HG02759 (cell line): ENCODE data around the gene HLA-DOB.
"Not testable (repeated sequence)": the region's sequence is repeated elsewhere in the genome, so short reads cannot be mapped to it uniquely, and the experiment has no call there.

Experiments used
- ATAC-seq: cut with Tn5 transposase; IDR thresholded peaks from one replicate; pipeline ENCODE4 v1.9.1; 2021; ENCODE audit warnings: mild to moderate bottlenecking, moderate library complexity; ENCODE audit not compliant: unreplicated experiment

The HLA-DOB gene

DNA sequence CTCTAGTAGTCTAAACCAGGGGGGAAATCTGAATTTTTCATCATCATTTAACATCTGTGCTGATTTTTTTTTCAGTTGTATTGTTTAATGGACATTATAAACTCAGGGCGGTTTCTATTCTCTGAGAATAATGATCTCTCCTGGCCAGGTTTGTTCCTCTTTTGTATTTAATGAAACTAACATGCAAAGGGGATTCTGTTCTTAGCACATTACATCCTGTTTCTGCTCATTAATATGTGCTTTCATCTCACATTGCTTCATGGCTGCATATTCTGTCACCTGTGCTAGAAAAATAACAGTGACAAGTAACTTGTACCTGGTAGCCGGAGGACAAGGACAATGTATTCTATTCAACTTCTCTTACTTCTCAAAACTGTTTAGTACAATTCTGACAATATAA lies 806 bp downstream of the HLA-DOB start:
- ATAC-seq, result peak; percentile 53

DNA sequence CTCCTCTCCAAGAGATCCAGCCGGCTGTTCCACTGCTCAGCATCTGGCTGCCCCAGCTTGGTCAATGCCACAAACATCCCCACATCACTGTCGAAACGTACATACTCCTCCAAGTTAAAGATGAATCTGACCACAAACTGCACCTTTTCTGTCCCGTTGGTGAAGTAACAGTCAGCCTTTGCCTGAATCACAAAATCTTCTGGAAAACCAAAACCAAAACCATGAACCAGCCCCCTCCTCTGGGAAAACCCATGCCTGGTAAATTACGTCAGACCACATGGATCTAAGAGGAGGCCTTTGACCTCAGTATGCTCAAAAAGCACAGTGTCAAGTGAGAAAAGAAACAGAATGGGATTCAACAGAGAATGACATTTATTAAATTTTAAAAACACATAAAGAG lies 1.7 kb downstream of the HLA-DOB start:
- no peak for ATAC-seq

DNA sequence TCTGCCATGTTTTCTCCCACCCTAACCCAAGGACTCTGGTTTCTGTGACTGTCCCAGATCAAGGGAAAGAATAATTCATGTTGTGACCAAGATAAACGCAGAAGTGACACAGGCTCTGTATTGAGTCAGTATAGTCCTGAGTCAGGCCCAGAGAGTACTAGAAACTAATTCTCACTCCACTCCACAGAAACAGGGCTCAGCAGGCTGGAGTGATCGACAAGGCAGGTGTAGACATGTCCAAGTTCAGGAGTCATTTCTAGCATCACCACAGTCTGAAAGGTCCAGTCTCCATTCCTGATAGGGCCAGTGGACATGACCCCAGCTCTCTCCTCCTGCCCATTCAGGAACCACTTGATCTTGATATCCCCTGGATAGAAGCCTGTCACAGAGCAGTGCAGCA lies 2.7 kb downstream of the HLA-DOB start:
- no peak for ATAC-seq

DNA sequence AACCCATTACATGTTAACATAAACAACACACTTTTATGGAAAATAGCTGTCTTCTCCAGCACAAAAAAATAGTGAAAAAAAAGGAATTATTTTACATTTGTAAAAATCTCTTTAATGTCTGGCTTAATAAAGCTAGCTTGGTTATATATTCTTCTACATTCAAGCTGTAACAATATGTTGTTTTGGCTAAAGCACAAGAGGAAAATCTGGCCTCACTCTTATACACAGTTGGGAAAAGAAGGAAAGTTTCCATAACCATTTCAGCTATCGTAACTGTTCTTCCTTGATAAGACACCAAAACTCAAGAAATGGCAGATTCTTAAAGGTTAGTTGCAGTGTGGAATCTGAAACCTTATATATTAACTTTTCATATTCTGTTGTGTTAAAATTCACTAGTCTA lies 7.6 kb downstream of the HLA-DOB start:
- no peak for ATAC-seq

DNA sequence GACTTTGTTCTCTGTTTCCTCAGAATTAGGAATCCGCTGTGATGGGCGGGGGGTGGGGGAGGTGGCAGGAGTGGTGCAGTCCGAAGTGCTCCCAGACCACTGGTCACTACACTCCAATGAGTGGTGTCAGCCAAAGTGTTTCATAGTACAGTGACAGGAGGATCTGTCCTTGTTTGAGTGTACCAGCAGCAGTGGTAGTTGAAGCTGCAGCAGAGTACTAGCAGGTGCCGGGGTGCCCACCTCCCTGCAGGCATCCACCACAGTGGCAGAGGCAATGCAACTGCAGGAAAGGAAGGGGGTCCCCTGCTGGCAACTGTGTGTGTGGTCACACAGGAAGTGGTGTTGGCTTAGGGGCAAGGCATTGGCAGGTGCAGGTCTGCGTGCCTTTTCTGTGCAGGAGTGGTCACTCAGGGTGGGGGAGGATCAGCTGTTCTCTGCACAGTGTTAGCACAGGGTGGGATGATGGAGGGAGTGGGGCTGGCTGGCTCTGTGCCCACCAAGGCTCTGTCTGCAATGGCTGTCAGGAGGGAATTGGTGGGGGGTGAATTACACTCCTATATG lies 9.7 kb downstream of the HLA-DOB start:
- ATAC-seq, result no peak

DNA sequence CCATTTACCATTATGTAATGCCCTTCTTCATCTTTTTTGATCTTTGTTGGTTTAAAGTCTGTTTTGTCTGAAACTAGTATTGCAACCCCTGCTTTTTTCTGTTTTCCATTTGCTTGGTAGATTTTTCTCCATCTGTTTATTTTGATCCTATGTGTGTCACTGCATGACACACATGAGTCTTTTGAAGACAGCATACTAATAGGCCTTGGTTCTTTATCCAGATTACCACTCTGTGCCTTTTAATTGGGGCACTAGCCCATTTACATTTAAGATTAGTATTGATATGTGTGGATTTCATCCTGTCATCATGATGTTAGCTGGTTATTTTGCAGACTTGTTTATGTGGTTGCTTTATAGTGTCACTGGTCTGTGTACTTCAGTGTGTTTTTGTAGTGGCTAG lies 11.4 kb downstream of the HLA-DOB start:
- ATAC-seq, result not testable (repeated sequence)

DNA sequence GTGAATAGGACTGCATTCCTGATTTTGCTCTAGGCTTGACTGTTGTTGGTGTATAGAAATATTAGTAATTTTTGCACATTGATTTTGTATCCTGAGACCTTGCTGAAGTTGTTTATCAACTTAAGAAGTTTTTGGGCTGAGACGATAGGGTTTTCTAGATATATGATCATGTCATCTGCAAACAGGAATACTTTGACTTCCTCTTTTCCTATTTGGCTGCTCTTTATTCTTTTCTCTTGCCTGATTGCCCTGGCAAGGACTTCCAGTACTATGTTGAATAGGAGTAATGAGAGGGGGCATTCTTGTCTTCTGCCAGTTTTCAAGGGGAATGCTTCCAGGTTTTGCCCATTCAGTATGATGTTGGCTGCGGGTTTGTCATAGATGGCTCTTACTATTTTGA lies 13.4 kb downstream of the HLA-DOB start:
- no peak for ATAC-seq

DNA sequence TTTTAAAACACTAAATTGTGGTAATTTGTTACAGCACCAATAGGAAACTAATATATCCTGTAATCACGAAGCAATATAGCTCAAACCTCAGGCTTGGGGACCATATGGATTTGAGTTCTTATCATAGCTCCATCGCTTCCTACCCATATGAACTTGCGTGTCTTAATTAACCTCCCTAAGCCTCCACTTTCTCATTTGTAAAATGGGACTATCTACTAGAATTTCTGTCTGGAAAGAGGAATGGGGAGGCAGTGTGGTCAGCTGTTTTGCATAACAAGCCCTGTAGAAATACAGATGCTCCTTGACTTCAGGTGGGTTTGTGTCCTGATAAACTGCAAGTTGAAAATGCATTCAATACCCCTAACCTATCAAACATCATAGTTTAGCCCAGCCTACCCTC lies 17.1 kb downstream of the HLA-DOB start:
- no peak for ATAC-seq

DNA sequence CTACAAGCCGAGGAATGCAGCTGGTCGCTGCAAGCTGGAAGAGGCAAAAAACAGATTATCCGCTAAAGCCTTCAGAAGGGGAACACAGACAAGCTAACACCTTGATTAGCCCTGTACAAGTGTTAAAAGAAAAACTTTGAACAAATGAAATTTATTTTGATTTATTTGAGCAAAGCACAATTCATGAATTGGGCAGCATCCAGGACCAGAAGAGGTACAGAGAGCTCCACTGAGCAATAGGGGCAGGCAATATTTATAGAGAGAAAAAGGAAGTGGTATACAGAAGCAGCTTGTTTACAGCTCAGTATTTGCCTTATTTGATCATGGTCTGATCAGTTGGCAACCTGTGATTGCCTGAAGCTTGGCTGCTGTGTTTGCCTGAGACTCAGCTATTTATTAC lies 17.6 kb downstream of the HLA-DOB start:
- ATAC-seq, result no peak

DNA sequence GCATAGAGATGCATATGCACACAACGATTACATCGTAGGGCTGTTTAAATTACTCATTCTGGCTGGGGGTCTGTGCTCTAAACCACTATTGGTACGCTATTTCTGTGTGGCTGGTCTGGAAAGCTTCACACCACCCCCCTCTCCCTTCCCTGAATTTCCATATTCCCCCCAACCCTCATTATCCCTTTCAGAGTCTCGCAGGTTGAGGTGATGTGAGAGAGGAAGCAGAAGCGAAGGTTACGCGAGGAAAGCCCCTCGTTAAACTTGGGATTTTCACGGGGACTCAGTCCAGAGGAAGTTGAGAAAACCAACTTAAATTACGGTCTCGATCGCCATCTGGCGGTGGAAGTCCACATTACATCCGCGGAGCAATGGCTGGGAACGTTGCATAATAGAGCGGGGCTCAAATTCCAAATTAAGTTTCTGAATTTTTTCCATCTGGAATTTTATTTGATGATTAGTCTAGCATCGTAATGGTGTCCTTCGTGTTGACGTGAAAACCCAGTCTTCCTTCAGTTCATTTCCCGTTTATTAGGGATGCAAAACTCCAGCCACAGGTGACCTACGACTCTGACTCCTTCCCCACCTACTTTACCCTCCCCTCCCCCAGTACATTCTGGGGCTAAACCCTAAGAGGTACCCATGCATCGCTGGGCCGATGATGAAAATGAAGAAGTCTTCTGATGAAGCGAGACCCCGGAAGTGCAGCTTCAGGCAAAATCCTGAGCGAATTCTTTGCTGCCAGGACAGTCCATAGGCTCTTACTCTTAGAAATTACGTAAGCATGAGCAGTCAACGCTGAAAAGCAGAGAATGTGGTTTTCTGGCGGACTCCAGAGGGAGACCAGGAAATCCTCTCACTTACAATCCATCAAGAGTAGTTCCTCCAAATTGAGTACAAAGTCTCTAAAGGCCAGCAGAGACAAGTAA lies 19.7 kb downstream of the HLA-DOB start:
- ATAC-seq, result no peak

DNA sequence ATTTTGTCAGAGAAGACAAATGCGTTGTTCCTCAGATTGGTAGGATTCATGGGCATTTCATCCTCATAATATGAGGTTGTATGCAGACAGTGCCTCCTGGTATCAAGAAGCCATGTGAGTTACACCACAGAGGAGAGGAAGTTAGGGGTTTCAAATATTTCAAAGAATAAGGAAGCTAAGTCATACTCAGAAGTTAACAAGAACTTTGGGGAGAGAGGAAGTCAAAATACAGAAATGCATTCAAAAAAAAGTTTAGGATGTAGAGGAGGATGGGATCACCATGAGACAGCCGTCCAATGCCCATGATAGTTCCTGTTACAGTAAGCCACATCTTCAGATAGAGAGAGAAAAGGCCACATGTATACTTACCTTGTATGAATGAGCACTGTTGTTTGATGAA lies 22.3 kb downstream of the HLA-DOB start:
- ATAC-seq, result no peak

DNA sequence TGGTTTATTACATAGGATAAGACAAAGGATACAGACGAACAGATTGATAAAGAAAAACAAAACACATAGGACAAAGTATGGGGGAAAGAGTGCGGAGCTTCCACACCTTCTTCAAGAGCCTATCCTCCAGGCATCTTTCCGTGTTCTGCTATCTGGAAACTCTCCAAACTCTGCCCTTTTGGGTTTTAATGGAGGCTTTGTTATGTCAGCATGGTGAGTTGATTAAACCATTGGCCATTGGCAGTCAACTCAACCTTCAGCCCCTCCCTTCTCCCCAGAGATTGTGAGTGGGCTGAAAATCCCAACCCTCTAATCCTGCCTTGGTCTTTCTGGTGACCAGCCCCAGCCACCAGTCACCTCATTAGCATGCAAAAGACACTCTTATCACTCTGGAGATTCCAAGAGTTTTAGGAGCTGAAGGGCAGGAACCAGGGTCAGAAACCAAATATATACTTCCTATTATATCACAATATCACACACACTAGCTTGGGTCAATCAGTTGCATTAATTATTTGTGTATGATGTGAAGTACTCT lies 23.8 kb downstream of the HLA-DOB start:
- no peak for ATAC-seq

DNA sequence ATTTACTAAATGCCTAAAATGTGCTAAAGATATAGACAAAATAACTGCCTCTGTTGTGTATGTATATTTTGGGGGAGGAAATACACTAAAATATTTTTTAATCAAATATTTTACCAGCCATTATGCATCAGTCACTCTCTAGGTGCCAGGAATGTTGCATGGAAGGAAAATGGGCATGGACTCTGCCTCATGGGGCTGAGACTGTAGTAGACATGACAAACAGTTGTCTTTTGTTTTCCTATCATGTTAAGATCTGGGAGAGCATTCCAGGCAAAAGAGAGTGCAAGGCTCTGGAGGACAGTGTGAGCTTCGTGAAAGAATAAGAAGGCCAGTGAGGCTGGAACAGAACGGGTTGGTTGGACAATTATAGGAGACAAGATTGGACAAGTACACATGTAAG lies 26.5 kb downstream of the HLA-DOB start:
- ATAC-seq, result no peak

DNA sequence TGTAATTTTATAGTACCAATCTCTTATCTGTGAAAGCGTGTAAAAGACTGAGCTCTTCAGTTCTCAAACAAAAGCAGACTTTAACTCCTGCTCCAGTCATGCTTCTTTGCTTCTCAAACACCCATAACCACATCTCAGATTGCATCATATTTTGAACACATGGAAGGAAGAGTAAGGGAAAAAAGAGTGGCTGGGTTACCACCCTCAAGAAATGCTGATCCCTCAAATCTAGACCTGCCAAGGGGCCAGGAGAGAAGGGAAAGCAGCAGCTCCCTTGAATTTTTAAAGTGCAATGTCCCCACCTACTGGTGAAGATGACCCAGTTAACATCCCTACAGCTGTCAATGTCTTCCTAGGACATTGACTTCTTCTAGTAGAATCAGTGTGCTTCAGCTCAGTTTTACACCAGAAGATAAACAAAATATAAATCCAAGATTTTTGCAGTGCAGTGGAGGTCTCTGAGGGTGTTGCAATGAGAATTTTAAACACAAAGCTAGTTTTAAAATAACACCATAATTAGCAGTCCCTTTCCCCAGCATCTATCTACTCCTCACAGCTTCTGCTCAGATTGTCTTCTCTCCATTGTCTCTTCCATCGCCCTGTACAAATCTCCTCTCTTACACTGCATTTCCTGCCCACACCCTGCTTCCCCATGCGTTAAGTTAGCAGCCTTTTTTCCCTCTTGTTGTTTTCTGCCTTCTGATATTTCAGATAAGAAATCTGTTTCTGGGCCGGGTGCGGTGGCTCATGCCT lies 30.8 kb downstream of the HLA-DOB start:
- peak; percentile 47 for ATAC-seq

DNA sequence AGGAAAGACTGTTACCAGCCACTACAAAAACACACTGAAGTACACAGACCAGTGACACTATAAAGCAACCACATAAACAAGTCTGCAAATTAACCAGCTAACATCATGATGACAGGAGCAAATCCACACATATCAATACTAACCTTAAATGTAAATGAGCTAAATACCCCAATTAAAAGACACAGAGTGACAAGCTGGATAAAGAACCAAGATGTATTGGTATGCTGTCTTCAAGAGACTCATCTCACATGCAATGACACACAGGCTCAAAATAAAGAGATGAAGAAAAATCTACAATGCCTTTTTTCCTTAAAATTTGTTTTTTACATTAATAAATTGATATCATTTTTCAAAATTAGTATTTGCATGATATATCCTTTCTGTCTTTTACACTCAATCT lies 33.9 kb downstream of the HLA-DOB start:
- not testable (repeated sequence) for ATAC-seq

DNA sequence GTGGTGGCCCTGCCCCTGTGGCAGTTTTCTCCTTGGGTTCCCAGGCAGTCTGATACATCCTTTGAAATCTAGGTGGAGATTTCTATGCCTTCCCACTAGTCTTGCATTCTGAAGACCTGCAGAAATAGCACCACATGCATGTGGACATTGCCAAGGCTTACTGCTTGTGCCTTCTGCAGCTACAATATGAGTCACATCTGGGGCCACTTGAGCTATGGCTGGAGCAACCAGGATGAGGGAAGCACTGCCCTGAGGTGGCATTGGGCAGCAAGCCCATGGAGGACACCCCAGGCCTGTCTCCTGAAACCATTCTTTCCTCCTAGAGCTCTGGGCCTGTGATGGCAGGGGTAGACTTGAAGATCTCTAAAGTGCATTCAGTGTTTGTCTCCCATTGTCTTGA lies 37.8 kb downstream of the HLA-DOB start:
- ATAC-seq, result no peak

DNA sequence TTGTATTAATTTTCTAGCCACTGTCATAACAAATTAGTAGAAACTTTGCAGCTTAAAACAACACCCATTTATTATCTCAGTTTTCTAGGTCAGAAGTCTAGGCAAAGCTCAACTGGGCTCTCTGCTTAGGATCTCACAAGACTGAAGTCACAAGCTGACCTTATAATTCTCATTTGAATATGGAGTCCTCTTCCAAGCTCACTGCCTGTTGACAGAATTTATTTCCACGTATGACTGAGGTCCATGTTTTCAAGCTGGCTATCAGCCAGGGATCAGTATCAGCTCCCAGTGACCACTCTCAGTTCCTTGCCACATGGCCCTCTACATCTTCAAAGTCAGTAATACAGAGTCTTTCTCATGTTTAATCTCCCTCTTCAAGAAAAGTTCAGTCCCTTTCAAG lies 41.7 kb downstream of the HLA-DOB start:
- no peak for ATAC-seq

DNA sequence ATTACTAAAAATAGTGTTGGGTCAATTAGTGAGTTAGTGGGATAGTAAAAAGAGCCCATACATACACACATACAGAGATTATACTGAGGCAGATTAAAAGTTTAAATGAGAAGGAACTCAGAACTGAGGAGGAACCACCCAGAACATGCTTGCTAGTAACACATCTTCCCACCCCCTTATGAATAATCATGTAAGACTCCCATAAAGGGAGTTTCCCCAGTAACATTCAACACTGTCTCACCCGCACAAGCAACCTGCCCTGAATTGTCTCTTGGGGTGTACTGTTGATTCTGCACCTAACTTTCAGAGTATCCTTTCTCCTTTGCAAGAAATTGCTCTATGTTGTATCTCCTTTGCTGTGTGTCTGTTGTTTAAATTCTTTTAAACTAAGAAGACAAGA lies 42.4 kb downstream of the HLA-DOB start:
- no peak for ATAC-seq

DNA sequence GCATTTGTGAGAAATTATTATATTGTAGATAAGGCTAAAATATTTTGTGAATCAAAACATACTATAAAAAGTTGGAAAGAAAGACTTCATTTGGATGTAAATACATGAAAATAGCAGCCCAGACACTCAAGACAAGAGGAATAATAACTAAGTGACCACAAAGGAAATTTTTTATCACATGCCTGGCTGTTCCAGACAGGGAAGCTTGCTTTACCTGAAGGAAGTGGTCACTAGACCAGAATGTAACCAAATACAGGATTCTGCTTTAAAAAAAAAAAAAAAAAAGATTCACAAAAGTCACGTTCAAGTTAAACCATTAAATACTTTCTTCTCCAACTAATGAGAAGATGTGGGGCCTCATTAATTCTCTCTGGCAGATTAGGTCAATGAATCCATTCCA lies 44.1 kb downstream of the HLA-DOB start:
- no peak for ATAC-seq

DNA sequence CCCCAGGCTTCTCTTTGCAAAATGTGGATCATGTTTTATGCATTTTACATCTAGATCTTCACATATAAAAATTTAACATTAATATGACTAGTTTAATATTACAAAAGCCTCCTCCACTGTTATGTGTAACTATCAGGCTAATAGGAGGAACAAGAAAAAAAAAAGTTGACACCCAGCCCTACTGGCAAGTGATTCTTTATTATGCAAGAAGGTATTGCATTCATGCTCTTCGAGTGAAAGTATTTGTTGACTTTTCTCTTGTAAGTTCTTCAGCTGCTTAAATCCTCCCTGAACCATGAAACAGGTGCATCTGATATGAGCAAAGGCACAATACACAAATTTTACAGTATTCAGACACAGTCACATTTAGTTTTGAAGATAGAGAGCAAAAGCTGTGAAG lies 52.8 kb downstream of the HLA-DOB start:
- ATAC-seq, result no peak

DNA sequence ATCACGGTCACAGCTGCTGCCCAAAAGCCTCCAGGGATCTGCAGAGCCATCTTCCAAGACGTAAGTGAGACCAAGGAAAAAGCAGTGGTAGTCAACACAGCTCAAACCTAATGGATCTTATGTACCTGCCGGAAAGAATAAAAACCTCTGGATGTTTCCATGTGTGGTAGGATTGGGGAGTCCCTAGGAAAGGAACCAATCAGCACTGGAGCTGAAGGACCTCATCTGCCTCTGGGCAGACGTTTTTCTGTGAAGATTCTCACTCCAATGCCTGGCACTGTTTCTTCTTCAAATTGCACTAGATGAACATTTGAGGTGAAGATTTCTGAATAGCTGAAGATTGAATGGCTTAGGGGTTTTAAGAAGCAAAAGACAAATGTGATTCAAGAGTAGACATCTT lies 53.4 kb downstream of the HLA-DOB start, which contains the start of gene HLA-DQB2:
Gene HLA-DQB2, minus strand, starts transcription at position 112 of the 400 bp plus-strand sequence. Its CDS starts 62 bp downstream, at position 50.
- no peak for ATAC-seq
